Fibroblast of lung (primary cell): ENCODE results near the gene MAPK8. TPM values are rescaled to one million over a fixed set of nuclear protein-coding genes. Genes with fewer than 3 reads are reported as not detected.

Experiments used
- DNase-seq, 2 donors: peaks; one replicate each; pipeline versions ENCODE4 v3.0.0 to v3.0.0-alpha.2; 2010; ENCODE audit warnings: low read depth in 2 of 2
- H2AFZ ChIP-seq: 2 replicates; pipeline ENCODE4 v1.5.1; 2012; ENCODE audit warnings: low read length, control low read depth, inconsistent platforms
- H3K27ac ChIP-seq: 2 replicates; pipeline ENCODE4 v1.5.1; 2011; ENCODE audit warnings: low read length, control low read depth; ENCODE audit not compliant: insufficient read depth
- H3K27me3 ChIP-seq: 2 replicates; pipeline ENCODE4 v1.5.1; 2011; ENCODE audit warnings: mild to moderate bottlenecking, low read length; ENCODE audit not compliant: control insufficient read depth, insufficient read depth
- H3K36me3 ChIP-seq: 2 replicates; pipeline ENCODE4 v1.5.1; 2011; ENCODE audit warnings: low read length; ENCODE audit not compliant: control insufficient read depth, insufficient read depth
- H3K4me1 ChIP-seq: 2 replicates; pipeline ENCODE4 v1.5.1; 2011; ENCODE audit warnings: low read length; ENCODE audit not compliant: control insufficient read depth, insufficient read depth; ENCODE audit errors: extremely low read depth
- H3K4me2 ChIP-seq: 2 replicates; pipeline ENCODE4 v1.5.1; 2011; ENCODE audit warnings: low read length, control low read depth; ENCODE audit not compliant: insufficient read depth; ENCODE audit errors: extremely low read depth
- H3K4me3 ChIP-seq, 4 experiments: fragments of 200-600 bp in 1 of 4; sonication (generic) in 1 of 4; replicated peaks in 1 of 4; 2 replicates each; pipeline ENCODE4 v1.5.1; 2011 to 2016; ENCODE audit warnings: low read length in 4 of 4, low read depth in 3 of 4, mild to moderate bottlenecking in 3 of 4, control low read depth in 2 of 4, inconsistent platforms in 1 of 4, mixed read lengths in 1 of 4; ENCODE audit not compliant: insufficient read depth in 1 of 4; ENCODE audit errors: control extremely low read depth in 1 of 4
- H3K79me2 ChIP-seq: 2 replicates; pipeline ENCODE4 v1.5.1; 2012; ENCODE audit warnings: mild to moderate bottlenecking, low read length, inconsistent platforms; ENCODE audit not compliant: control insufficient read depth, insufficient read depth
- H3K9ac ChIP-seq: 2 replicates; pipeline ENCODE4 v1.5.1; 2011; ENCODE audit warnings: mild to moderate bottlenecking, low read length, control low read depth; ENCODE audit not compliant: insufficient read depth
- H3K9me3 ChIP-seq: 2 replicates; pipeline ENCODE4 v1.5.1; 2012; ENCODE audit warnings: low read depth, low read length; ENCODE audit not compliant: control insufficient read depth, insufficient read depth
- H4K20me1 ChIP-seq: 2 replicates; pipeline ENCODE4 v1.5.1; 2011; ENCODE audit warnings: low read length; ENCODE audit not compliant: control insufficient read depth, insufficient read depth; ENCODE audit errors: extremely low read depth
- EZH2 ChIP-seq: IDR thresholded peaks from 2 replicates; pipeline ENCODE4 v1.5.1; 2012; ENCODE audit warnings: low read length, control low read depth, mild to moderate bottlenecking; ENCODE audit errors: missing control alignments
- polyA plus RNA-seq, 2 donors: library from polyadenylated mRNA; depleted of rRNA in 1 of 2; stranded (reverse) in 1 of 2; unstranded in 1 of 2; fragments of >200 nt; gene quantifications; 2 replicates each; pipeline ENCODE4 v1.2.1, GENCODE V29; 2011 to 2012; ENCODE audit warnings: missing spikeins in 1 of 2
- total RNA-seq: library from RNA; depleted of rRNA; stranded (reverse); fragments of >200 nt; gene quantifications from 2 replicates; pipeline ENCODE4 v1.2.1, GENCODE V29; 2014
- TF ChIP-seq, protein P1 (sequence below), 2 donors: IDR thresholded peaks in 1 of 2; conservative IDR thresholded peaks in 1 of 2; 1 replicate in 1 of 2; 2 replicates in 1 of 2; pipeline ENCODE4 v1.5.1; 2011 to 2012; ENCODE audit warnings: low read length in 2 of 2, control low read depth in 1 of 2, inconsistent platforms in 1 of 2, low read depth in 1 of 2, mild to moderate bottlenecking in 1 of 2

Gene MAPK8
- total and polyA plus RNA-seq, 2 donors (not counting 1 experiment from before 2014, with no cell fraction given): 29.4 to 53.7 TPM

- Histone ChIP-seq H3K27me3 (no peaks in the 10 kb centered on the region), H3K9me3 (no peaks in the 10 kb centered on the region), H3K79me2 (peaks cover 47% of the 10 kb centered on the region), H3K36me3 (peaks cover 8% of the 10 kb centered on the region), H3K27ac (no peak overlapping the region), H2AFZ (no peak overlapping the region), H3K4me3 (no peak overlapping the region), H4K20me1 (no peaks in the 10 kb centered on the region), H3K4me1 (peaks cover 2% of the 10 kb centered on the region), H3K9ac (no peak overlapping the region), H3K4me2 (no peak overlapping the region)
- no peak for DNase-seq
- TF ChIP-seq EZH2: no peak
- TF ChIP-seq, protein P1, sequence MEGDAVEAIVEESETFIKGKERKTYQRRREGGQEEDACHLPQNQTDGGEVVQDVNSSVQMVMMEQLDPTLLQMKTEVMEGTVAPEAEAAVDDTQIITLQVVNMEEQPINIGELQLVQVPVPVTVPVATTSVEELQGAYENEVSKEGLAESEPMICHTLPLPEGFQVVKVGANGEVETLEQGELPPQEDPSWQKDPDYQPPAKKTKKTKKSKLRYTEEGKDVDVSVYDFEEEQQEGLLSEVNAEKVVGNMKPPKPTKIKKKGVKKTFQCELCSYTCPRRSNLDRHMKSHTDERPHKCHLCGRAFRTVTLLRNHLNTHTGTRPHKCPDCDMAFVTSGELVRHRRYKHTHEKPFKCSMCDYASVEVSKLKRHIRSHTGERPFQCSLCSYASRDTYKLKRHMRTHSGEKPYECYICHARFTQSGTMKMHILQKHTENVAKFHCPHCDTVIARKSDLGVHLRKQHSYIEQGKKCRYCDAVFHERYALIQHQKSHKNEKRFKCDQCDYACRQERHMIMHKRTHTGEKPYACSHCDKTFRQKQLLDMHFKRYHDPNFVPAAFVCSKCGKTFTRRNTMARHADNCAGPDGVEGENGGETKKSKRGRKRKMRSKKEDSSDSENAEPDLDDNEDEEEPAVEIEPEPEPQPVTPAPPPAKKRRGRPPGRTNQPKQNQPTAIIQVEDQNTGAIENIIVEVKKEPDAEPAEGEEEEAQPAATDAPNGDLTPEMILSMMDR (conservative IDR thresholded peaks at IDR 0.05 in 1 of 2, IDR thresholded peaks at IDR 0.05 in 1 of 2; ENCODE audit: low read depth in 1 of 2, low read length in 2 of 2): no peak
Measured at GRCh38 chr10:48475943-48476278, 169.4 kb downstream of the MAPK8 start.

- Histone ChIP-seq H4K20me1 (no peaks in the 10 kb centered on the region), H3K36me3 (peaks cover 8% of the 10 kb centered on the region), H2AFZ (no peak overlapping the region), H3K4me2 (no peak overlapping the region), H3K27me3 (no peaks in the 10 kb centered on the region), H3K9me3 (no peaks in the 10 kb centered on the region), H3K79me2 (peaks cover 45% of the 10 kb centered on the region), H3K9ac (no peak overlapping the region), H3K27ac (no peak overlapping the region), H3K4me3 (no peak overlapping the region), H3K4me1 (peaks cover under 1% of the 10 kb centered on the region)
- DNase-seq: no peak
- TF ChIP-seq EZH2: no peak
- TF ChIP-seq, protein P1 (conservative IDR thresholded peaks at IDR 0.05 in 1 of 2, IDR thresholded peaks at IDR 0.05 in 1 of 2; ENCODE audit: low read depth in 1 of 2, low read length in 2 of 2): no peak
Measured at GRCh38 chr10:48476279-48476982, 170.0 kb downstream of the MAPK8 start.

DNA sequence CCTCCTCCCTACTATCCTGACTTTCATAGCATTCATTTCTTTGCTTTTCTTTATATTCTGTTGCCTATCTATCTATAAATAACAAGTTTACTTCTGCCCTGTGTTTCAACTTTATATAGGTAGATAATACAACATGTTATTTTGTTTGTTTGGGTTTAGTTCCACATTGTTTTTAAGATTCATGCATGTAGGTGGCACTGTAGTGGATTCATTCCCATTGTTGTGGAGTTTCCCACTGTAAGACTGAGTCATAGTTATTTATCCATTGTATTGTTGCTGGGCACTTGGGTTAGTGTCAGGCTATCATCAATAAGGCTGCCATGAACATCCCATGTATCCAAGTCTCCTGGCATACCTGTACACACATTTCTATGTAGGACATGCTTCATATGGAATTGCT lies 170.7 kb downstream of the MAPK8 start:
- Histone ChIP-seq H3K36me3 (peaks cover 8% of the 10 kb centered on the region), H3K4me2 (no peak overlapping the region), H3K27me3 (no peaks in the 10 kb centered on the region), H3K79me2 (peaks cover 45% of the 10 kb centered on the region), H3K27ac (no peak overlapping the region), H2AFZ (no peak overlapping the region), H3K9ac (no peak overlapping the region), H3K4me1 (no peaks in the 10 kb centered on the region), H4K20me1 (no peaks in the 10 kb centered on the region), H3K4me3 (no peak overlapping the region), H3K9me3 (no peaks in the 10 kb centered on the region)
- no peak for DNase-seq
- TF ChIP-seq EZH2: no peak
- TF ChIP-seq, protein P1 (conservative IDR thresholded peaks at IDR 0.05 in 1 of 2, IDR thresholded peaks at IDR 0.05 in 1 of 2; ENCODE audit: low read depth in 1 of 2, low read length in 2 of 2): no peak
